Measurements from ENCODE around the gene ADGRD1.
A peak's percentile ranks its signal among the peaks of the same experiment; 100 is the strongest.

The ADGRD1 gene

GRCh38 chr12:131094831-131095805, 141.4 kb downstream of the ADGRD1 start:
- peak; percentile 14 for DNase-seq

GRCh38 chr12:131095826-131096680, 142.3 kb downstream of the ADGRD1 start:
- DNase-seq = peak; percentile 14

- DNase-seq = peak; percentile 16
Observed at GRCh38 chr12:131096681-131097181, 143.0 kb downstream of the ADGRD1 start.

- peak; percentile 16 for DNase-seq
Observed at GRCh38 chr12:131097202-131098177, 143.8 kb downstream of the ADGRD1 start.

- no peak for DNase-seq
Observed at GRCh38 chr12:131098178-131098981, 144.7 kb downstream of the ADGRD1 start.

GRCh38 chr12:131100031-131100674, 146.4 kb downstream of the ADGRD1 start:
- DNase-seq = no peak

GRCh38 chr12:131101006-131101405, 147.3 kb downstream of the ADGRD1 start:
- DNase-seq = no peak

GRCh38 chr12:131101703-131102492, 148.2 kb downstream of the ADGRD1 start:
- no peak for DNase-seq

- no peak for DNase-seq
Observed at GRCh38 chr12:131102493-131102931, 148.8 kb downstream of the ADGRD1 start.

GRCh38 chr12:131102991-131103668, 149.4 kb downstream of the ADGRD1 start:
- no peak for DNase-seq

- no peak for DNase-seq
Observed at GRCh38 chr12:131103669-131104462, 150.2 kb downstream of the ADGRD1 start.

- peak; percentile 87 for DNase-seq
Observed at GRCh38 chr12:131104463-131105350, 151.0 kb downstream of the ADGRD1 start.

GRCh38 chr12:131105351-131105735, 151.6 kb downstream of the ADGRD1 start:
- DNase-seq = no peak

- no peak for DNase-seq
Observed at GRCh38 chr12:131105736-131106348, 152.1 kb downstream of the ADGRD1 start.

GRCh38 chr12:131106349-131106941, 152.7 kb downstream of the ADGRD1 start:
- DNase-seq = no peak

Measured in right hindlimb (tissue), 1 donor.